ENCODE measurements around the gene ZNF460.

ZNF460 gene

DNA sequence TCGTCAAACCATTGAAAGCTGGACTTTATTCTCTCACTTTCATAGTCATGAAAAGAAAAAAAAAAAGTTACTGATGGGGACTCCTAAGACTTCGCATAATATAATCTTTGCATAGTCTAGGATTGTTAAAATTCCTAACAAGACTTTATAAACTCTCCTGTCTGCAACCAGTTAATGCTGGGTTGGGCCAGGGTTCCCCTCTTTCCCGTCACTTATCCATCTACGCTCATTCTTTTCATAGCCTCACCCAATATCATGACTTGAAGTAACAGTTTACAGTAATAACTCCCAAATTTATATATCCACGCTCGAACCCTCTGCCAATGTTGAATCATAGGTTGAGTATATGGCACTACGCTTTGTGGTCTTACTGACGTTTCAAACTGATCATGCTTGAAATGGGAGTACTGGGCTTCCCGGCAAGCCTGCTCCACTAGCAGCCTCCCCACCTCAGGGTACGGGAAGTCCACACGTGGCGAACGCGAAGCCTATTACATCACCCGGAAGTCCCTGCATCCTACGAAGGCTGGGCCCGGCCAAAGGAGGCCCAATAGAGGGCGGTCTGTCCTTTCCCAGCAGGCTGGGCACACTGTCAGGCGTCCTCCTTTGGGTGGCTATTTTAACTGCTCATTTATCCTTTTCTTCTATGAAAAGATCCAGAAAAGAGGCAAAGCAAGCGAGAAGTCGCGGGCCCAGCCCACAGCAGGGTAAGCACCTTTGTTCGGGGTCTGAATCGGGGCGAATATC, 694 bp upstream of the ZNF460 start:
- DNase-seq (ENCODE audit: low spot score) (peak; percentile 92), FAIRE-seq (peak; percentile 44)

DNA sequence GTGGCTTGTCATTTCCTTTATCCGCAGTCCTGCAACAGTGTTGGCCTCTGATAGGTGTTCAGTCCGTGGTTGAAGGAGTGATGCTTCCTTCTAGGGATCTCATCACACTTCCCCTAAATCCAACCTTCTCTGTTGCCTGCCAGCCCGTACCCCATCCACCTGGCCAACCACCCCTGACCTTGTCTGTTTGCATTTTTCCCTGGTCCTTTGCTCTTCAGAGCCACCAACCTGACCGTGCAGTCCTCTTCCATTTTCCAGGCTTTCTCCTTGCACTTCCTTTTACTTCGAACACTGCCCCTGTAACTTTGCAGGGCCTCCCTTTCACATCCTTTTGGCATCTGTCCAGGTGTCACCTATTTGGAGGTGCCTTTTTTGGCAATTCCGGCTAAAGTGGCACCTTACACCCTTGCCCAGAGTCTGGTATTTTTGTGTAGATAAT, 696 bp downstream of the ZNF460 start:
- no peak for FAIRE-seq

DNA sequence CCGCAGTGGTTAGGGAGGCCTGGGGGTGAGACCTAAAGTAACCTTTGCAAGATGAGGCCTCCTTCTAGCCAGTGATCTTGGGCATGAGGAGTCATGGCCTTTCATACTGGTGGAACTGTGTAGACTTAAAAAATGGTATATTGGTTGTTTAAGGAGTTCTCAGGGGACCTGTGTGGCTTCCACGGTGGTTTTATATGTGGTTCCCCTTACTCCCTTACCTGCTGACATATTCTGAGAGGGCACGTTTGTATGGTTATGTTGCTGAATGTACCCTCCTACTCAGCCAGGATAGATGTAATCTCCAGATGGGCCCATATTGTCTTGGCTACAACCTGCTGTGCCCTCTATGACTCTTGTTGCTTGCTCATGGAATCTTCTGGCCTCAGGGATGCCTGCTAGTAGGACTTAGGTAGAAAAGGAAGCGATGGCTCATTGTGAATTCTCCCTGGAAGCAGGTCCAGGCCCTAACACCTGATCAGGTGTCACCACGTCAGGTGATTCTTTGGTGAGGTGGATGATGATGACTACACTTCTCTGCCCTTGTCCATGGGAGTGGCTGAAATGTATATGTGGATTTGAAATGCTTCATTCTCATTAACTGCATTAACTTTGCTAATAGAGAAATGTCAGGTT, 1.8 kb downstream of the ZNF460 start:
- no peak for FAIRE-seq
- no peak for DNase-seq (ENCODE audit: low spot score)

More for the DNA sequence above, 696 bp downstream of the ZNF460 start:
- DNase-seq (ENCODE audit: low spot score): peak; percentile 13

DNA sequence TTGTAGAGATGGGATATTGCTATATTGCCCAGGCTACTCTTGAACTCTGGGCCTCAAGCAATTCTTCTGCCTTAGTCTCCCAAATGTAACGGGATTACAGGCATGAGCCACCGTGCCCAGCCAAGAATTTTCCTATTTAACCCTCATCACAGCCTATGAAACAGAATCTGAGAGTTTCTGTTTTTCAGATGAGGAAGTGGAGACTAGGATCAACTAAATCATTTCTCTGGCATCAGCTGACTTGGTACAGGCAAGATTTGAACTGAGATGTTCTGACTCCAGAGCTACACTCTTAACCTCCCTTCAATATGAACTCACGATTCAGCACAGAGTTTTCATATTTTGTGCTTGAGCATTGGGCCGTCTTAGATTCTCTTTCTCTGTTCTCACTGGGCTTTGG, 8.1 kb downstream of the ZNF460 start:
- DNase-seq (ENCODE audit: low spot score) (no peak), FAIRE-seq (no peak)

DNA sequence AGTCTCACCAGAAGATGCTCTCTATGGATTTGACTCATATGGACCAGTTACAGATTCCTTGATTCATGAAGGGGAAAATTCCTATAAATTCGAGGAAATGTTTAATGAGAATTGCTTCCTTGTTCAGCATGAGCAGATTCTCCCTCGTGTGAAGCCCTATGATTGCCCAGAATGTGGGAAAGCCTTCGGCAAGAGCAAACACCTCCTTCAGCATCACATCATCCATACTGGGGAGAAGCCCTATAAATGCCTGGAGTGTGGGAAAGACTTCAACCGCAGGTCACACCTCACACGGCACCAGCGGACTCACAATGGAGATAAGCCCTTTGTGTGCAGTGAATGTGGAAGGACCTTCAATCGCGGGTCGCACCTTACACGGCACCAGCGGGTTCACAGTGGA, 10.7 kb downstream of the ZNF460 start:
- DNase-seq (ENCODE audit: low spot score) (no peak), FAIRE-seq (no peak)

GRCh38 chr19:57292547-57292946, 12.3 kb downstream of the ZNF460 start:
- FAIRE-seq: no peak
- DNase-seq (ENCODE audit: low spot score): no peak

GRCh38 chr19:57293719-57294118, 13.4 kb downstream of the ZNF460 start:
- FAIRE-seq: no peak
- no peak for DNase-seq (ENCODE audit: low spot score)

- FAIRE-seq (no peak), DNase-seq (ENCODE audit: low spot score) (no peak)
These were observed 21.8 kb downstream of the ZNF460 start for GRCh38 chr19:57302020-57302465.

DNA sequence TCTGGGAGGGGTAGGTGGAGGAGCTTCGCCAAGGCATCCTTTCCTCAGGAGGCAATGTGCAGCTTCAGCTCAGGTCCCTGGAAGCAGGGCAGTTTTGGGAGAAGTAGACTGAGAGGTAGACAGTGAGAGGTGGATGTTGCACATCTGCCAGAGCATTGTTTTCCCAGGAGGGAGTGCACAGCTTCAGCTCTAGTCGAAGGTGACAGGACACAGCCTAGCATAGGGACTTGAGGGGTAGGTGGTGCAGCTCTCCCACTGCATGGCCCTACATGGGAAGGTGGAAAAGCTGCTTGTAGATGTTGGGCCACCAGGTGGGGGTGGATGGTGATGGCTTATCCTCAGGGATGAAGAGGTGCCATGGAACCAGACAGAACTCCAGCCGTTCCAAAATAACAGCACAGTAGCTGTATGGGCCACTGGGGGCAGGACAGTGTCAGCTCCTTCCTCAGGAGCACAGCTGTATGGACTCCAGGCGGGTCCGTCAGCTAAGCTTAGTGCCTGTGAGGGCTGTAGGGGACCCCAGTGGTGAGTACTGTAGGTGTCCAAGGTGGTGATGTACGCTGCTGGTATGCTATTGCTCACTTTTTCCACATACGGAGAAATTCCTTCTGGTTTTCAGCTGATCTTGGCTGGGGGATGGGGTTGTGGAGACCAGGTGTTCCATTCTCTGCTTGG, 22.6 kb downstream of the ZNF460 start:
- no peak for DNase-seq (ENCODE audit: low spot score)
- no peak for FAIRE-seq

DNA sequence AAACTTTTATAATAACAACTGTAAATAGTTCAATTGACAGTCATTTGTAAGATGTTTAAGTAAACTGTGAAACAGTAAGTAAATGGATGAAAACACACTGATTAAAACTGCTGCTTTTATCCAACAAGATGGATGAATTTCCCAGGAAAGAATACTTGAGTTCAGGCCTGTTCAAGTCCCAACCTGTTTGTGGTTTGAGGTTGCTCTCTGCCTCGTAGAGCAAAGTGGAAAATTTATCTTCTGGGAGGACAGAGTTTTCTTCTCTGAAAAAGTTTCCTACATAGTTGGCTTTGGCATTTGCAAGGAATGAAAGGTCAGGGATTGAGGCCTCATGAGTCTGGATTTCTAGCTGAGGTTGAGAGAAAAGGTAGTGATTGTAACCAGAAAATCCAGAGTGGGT, 24.8 kb downstream of the ZNF460 start:
- DNase-seq (ENCODE audit: low spot score) (no peak), FAIRE-seq (no peak)

GRCh38 chr19:57308514-57308913, 28.2 kb downstream of the ZNF460 start:
- FAIRE-seq (no peak), DNase-seq (ENCODE audit: low spot score) (no peak)

- no peak for DNase-seq (ENCODE audit: low spot score)
- FAIRE-seq: no peak
These were observed 30.5 kb downstream of the ZNF460 start for GRCh38 chr19:57310792-57311191.

DNA sequence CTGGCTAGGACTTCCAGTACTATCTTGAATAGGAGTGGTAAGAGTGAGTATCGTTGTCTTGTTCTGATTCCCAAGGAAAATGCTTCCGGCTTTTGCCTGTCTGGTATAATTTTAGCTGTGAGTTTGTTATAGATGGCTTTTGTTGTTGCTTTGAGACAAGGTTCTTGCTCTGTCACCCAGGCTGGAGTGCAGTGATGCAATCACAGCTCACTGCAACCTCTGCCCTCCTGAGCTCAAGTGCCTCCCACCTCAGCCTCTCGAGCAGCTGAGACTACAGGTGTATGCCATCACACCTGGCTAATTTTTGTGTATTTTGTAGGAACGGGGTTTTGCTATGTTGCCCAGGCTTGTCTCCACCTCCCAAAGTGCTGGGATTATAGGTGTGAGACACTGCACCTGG, 33.9 kb downstream of the ZNF460 start:
- FAIRE-seq (no peak), DNase-seq (ENCODE audit: low spot score) (no peak)

DNA sequence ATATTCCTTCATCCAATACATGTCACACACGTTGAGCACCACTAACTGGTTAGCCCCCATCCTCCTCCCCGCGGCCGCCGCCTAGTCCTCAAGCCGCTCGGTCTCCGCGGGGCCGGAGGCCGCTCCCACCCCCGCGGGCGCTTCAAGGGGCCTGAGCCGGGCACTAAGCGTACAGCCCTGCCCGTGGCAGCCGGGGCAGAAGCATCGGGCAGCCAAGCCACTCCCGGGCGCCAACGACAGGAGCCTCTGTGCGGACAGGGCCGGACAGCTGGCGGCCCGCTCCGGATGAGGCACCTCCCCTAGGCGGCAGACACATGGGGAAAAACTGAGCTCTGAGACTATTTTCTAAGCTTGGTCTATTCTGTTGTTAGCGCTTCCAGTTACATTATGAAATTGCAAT, 37.2 kb downstream of the ZNF460 start:
- FAIRE-seq: no peak
- DNase-seq (ENCODE audit: low spot score): no peak

- no peak for FAIRE-seq
- DNase-seq (ENCODE audit: low spot score): no peak
These were observed 39.5 kb downstream of the ZNF460 start for GRCh38 chr19:57319869-57320179.

- peak; percentile 82 for DNase-seq (ENCODE audit: low spot score)
- peak; percentile 82 for FAIRE-seq
These were observed 40.1 kb downstream of the ZNF460 start, which contains the start of gene ZNF543 for GRCh38 chr19:57320180-57321084. ZNF543 (plus strand) TSS chr19:57320472; CDS start chr19:57320854, 382 bp downstream.

- no peak for DNase-seq (ENCODE audit: low spot score)
- FAIRE-seq: no peak
These were observed 40.8 kb downstream of the ZNF460 start for GRCh38 chr19:57321116-57321515.

GRCh38 chr19:57321751-57322150, 41.5 kb downstream of the ZNF460 start:
- FAIRE-seq (no peak), DNase-seq (ENCODE audit: low spot score) (no peak)

DNA sequence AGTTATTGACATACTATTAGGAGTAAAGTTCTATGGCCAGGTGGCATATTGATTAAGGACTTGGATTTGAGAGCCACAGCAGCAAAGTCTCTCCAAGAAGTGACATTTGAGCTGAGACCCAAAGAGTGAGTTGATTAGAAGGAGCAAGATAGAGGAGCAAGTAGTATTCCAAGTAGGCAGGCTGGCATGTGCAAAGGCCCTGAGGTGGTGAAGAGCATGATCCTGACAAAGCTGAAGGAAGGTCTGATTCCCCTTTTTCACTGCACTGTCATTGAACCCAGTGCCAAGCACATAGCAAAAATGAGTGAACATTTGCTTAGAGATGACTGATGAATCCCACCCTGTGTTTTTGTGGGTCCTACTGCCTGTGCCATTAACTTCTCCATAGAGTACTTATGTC, 44.7 kb downstream of the ZNF460 start:
- DNase-seq (ENCODE audit: low spot score) (no peak), FAIRE-seq (no peak)

- FAIRE-seq: no peak
These were observed 47.7 kb downstream of the ZNF460 start for GRCh38 chr19:57327993-57328392.

GRCh38 chr19:57334191-57334590, 53.9 kb downstream of the ZNF460 start:
- FAIRE-seq: no peak
- DNase-seq (ENCODE audit: low spot score): no peak

More at GRCh38 chr19:57327993-57328392, 47.7 kb downstream of the ZNF460 start:
- DNase-seq (ENCODE audit: low spot score): no peak

Measured in RCC 7860 (cell line).